HG03521 (cell line): ENCODE data around the gene TTC19.
A peak's percentile ranks its signal among the peaks of the same experiment; 100 is the strongest.

Experiments
- ATAC-seq: cut with Tn5 transposase; IDR thresholded peaks from one replicate; pipeline ENCODE4 v1.9.1; 2021; ENCODE audit warnings: mild to moderate bottlenecking, moderate library complexity; ENCODE audit not compliant: unreplicated experiment

TTC19 gene

DNA sequence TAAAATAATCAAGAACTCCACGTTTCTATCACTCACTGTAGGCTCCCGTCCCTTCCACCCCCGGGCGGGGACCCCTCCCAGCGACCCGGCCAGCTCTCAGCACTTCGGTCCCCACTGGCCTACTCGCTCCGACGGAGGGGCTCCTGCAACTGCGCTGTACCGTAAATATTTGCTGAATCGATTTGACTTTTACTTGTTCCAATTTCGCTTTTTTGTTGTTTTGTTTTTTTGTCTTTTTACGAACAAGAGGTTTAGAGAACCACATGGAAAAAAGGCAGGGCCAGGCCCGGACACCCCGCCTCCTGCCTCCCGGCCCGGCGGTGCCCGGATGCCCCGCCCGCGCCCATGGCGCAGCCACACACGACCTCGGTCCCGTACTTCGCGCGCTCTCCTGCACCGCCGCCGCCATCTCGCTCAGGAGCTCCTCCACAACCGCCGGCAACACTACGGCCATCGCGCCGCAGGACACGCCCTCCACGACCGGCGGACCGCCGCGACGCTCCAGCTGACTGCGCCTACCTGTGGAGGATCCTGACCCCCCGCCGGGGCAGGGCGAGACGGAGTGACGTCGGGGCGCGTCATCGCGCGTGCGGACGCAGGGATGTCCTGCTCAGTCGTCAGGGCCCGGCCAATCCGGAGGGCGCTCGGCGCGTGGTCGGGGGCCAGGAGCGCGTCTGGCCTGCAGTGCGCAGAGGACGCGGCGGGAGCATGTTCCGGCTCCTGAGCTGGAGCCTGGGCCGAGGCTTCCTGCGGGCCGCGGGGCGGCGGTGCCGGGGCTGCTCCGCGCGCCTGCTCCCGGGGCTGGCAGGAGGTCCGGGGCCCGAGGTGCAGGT, at the start of gene TTC19, which contains the start of gene ZSWIM7:
TSS of gene TTC19 (plus strand) at position 684 of the 833 bp plus-strand sequence. CDS start at position 709, 25 bp downstream.
TSS of gene ZSWIM7 (minus strand) at position 564 of the 833 bp plus-strand sequence. CDS start at position 454, 110 bp downstream.
- peak; percentile 89 for ATAC-seq

DNA sequence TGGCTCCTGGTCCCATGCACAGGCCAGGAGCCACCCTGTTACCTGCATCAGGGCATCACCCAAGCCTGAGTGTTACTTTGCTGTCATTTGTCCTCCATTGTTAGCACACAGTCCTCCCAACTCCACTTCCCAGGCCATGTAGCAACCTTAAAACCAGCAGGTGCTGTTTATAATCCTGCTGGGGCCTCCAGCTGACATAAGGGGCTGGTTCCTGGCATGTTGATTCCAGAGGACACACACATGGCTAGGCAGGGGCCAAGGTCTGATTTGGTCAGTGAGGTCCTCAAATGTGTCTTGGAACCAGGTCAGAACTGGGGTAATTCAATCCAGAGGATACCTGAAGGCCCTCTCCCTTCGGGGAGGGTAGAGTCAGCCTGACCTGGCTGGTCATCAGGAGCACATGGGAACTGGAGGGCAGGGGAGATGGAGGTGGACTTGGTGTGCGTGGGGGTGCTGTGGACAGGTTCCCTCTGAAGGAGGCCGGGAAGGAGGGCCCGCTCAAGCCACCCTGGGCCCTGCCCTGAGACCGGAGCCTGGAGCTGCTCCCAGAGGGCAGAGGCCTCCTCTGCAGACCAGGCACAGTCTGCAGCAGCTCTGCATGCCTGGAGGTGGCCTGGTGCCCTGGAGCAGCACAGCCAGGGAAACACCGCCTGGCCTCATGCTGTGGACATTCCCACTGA, 48.1 kb upstream of the TTC19 start:
- no peak for ATAC-seq

DNA sequence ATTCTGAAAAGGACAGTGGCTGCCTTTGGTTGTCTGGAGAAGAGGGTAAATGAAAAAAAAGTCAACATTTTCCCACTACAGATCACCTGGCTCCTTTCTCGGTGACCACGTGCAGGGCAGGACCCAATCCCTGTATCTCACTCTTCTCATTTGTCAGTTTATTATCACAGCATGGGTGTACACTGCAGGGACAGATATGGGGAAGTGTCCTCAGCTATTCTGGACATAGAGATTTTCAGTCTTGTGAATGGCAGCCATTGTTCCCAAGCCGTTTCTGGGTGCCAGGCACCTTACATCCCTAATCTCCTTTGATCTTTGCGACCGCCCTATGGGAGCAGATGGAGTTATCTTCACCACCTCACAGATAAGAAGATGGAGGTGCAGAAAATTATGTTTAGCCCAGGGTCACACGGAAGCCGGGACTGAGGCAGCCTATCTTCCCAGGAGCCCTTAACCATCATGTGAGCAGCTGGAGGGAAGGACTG, 47.5 kb upstream of the TTC19 start:
- no peak for ATAC-seq

- ATAC-seq, result no peak
Measured at GRCh38 chr17:15952916-15953790, 46.5 kb upstream of the TTC19 start.

GRCh38 chr17:15954222-15954621, 45.4 kb upstream of the TTC19 start:
- no peak for ATAC-seq

- ATAC-seq, result no peak
Measured at GRCh38 chr17:15955793-15956541, 43.7 kb upstream of the TTC19 start.

- no peak for ATAC-seq
Measured at GRCh38 chr17:15957206-15957605, 42.4 kb upstream of the TTC19 start.

DNA sequence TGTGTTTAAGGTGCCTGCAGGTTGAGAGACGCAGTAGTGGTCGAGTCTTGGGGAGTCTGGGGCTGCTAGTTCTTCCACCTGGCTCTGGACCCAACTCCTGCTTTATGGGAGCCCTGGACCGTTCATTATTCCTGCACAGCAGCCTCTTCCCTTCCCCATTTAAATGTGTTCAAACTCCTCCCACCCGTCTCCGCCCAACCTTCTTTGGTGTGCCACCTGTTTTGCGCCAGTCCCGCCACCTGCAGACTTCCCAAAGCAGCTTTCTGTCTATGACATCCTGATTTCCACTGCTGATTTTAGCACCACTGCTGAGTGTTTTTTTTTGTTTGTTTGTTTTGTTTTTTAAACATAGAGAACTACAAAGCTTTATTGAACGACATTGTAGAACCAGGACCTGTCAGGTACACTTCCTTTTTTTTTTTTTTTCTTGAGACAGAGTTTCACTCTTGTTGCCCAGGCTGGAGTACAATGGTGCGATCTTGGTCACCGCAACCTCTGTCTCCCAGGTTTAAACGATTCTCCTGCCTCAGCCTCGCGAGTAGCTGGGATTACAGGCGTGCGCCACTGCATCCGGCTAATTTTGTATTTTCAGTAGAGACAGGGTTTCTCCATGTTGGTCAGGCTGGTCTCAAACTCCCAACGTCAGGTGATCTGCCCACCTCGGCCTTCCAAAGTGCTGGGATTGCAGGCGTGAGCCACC, 41.9 kb upstream of the TTC19 start:
- ATAC-seq, result no peak

- ATAC-seq, result no peak
Measured at GRCh38 chr17:15958484-15958854, 41.2 kb upstream of the TTC19 start.

- no peak for ATAC-seq
Measured at GRCh38 chr17:15963670-15964110, 35.9 kb upstream of the TTC19 start.

GRCh38 chr17:15965528-15965927, 34.1 kb upstream of the TTC19 start:
- ATAC-seq, result no peak

DNA sequence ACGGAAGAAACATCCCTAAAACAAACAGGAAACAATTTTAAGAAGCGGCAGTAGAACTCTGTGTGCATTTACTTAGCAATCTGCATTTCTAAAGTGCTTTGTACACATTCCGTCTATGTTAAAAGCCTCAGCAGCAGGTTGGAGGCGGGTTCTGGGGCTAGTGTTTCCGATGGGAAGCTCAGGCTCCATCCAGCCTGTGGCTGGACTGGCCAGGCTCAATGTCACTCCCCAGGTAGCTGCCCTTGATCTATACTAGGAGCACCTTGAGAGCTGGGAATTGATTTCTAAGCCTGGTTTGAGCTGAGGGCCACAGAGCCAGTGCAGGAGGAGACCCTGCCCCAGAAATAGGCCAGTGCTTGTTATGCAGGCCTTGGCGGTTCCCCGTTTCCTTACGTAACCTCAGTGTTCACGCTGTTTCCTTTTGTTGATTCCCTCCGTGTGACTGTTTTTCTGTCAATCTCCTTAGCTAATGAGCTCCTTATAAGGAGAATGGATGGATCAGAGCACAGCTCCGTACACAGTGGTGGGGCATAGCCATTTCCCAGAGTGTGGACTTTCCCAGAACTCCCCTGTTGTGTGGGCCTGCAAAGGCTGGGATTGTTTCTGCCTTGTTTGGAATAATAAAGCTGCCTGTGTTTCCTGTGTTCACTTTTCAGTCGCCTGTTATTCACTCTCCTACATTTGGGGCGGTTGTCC, 33.3 kb upstream of the TTC19 start:
- no peak for ATAC-seq

DNA sequence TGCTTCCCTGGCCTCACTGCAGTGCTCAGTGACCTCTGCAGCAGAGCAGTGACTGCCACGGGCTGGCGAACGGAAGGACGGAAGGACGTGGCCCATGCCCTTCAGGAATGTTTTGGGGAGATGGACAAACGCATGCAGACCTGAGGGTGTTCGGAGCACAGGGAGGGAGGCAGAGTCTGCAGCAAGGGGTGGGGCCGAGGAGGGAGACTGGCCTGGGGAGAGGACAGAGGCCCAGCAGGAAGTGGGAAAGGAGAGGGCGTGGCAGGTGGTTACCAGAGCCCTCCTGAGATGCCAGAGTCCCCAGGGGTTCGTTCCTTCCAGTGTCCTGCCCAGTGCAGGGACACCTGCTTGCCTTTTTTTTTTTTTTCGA, 32.8 kb upstream of the TTC19 start:
- ATAC-seq, result no peak

GRCh38 chr17:15967706-15968399, 31.8 kb upstream of the TTC19 start:
- ATAC-seq, result no peak

- ATAC-seq, result no peak
Measured at GRCh38 chr17:15969463-15969862, 30.2 kb upstream of the TTC19 start.

DNA sequence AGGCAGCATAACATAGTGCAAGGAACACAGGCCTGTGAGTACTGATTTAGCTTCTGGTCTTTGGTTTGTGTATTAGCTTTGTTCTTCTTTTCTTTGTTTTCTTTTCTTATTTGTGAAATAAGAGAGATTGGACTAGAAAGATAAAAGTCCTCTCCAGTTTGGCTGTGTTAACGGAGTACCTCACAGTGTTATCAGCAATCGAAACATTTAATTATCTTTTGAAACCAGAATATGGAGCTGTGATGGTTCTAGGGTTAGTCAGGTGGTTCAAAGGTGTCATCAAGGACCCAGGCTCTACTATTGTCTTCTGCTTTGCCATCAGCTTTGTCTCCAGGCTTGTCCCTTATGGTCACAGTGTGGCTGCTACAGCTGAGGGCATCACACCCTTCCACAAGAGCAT, 29.1 kb upstream of the TTC19 start:
- no peak for ATAC-seq

- no peak for ATAC-seq
Measured at GRCh38 chr17:15971098-15971678, 28.4 kb upstream of the TTC19 start.

- ATAC-seq, result no peak
Measured at GRCh38 chr17:15971882-15972281, 27.7 kb upstream of the TTC19 start.
